Inflammatory macrophage (primary cell): ENCODE results near the gene KIFBP.
A peak's percentile ranks its signal among the peaks of the same experiment; 100 is the strongest.

Experiments
- DNase-seq, 2 donors: peaks; one replicate each; pipeline ENCODE4 v3.0.0-alpha.2; 2020 to 2022

Gene KIFBP

DNA sequence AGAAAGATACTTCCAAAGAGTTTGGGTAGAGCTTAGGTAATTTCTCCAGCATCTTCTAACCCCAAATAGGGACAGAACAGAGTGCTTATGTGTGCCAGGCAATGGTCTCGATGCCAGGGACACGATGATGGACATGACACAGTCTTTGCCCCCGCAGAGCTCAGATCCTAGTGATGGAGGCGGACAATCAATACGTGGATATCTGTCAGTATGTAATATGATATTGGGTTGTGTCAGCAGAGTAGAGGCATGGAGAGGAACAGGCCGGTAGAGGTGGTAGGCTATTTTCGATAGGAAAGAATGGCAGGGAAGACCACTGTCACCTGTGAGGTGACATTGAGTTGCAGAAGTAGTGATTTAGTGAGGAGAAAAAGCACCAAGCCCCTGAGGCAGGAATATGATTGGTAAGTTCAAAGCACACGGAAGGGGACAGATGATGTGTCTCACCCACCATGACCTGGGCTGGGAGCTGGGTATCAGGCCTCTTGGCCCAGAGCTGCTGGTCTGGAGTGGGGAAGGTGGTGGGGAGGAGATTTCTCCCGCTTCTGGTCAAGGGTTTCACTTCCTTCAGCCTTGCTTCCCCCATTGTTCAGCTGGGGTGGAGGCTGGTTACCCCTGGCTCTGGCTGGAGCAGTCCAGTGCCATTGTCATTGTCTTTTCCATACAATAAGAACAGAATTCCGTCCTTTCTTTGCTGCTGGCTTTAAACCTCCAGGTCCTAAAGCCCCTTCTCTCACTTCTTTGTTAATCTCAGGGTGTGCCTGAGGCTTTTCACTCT is 63.3 kb downstream of the KIFBP start:
- DNase-seq = peak; percentile 59 to 68

DNA sequence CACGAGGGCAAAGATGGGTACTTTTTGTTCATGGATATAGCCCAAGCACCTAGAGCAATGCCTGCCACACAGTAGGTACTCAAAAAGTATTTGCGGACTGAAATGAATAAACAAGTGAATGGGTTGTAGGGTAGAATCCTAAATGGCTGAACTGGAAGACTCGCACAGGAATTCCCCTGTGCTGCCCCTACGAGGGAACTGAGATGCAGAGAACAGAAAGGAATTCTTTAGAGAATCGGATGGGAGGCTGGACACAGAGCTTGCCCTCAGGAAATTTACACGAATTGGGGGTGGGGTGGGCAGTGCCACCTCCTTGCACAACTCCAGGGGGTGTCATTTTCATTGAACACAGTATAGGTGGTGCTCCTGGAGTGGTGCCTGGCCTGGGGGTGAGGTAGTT is 64.1 kb downstream of the KIFBP start:
- no peak for DNase-seq

DNA sequence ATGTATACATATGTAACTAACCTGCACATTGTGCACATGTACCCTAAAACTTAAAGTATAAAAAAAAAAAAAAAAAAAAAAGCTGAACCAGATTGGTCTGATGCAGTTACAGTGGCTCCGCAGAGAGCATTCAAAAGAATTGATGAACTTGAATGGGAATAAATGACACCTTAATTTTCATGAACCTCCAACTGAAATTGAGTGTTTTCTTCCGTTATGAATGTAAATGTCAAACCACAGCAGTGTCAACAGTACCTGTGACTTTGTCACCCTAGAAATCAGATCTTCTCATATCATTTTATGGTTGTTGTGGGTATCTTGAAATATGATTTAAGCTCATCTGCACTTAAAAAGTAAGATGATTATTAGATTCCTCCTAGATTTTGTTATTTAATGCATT is 66.6 kb downstream of the KIFBP start:
- no peak for DNase-seq

DNA sequence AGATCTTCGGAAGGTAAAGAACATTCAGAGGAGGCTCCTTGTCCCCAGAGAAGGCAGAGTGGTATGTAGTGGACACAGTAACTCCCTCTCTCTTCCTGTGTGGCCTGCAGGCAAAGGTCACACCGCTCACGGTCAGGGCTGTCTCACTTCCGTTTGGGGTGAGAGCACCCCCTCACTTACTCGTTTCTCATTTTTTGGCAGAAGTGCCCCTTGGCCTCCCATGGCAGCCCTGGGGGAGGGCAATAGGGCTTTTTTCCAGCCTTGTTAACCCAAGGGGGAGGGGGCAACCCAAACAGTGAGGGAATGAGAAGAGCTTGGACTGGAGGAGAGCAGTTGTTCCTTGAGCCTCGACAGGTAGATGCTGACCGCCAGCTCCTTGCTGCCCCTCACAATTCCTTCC is 67.5 kb downstream of the KIFBP start:
- peak; percentile 84 to 89 for DNase-seq

DNA sequence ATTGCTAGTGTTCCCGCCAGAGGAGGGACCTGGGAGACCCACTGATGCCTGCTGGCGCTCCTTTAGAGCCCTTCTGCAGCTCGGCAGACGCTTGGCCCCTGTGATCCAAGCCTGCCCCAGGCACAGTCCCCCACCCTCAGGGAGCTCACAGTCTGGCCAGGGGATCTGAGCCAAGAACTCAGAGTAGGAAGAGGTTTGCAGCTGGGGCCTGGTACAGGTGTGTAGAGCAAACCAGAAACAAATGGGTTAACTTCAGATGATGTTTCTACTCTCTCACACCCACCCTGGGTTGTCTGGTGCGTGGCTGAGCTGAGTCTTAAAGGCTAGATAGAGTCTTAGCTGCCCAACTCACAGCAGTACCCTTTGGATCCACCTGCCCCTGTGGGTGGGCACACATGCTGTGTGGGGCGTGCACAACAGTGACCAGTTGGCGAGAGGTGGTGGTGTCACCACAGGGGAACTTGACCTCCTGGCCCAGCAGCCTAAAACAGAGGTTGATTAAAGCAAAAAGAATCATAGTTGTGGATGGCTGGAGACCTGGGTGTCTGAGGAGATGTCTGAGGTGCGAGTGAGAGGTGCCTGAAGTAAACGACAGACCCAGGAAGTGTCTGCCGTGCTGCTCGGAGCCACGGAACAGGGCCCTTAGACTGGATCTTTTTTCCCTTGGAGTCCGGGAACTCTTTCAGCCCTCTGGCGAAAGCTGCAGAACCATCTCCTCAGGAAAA is 68.1 kb downstream of the KIFBP start:
- peak; percentile 42 to 63 for DNase-seq

DNA sequence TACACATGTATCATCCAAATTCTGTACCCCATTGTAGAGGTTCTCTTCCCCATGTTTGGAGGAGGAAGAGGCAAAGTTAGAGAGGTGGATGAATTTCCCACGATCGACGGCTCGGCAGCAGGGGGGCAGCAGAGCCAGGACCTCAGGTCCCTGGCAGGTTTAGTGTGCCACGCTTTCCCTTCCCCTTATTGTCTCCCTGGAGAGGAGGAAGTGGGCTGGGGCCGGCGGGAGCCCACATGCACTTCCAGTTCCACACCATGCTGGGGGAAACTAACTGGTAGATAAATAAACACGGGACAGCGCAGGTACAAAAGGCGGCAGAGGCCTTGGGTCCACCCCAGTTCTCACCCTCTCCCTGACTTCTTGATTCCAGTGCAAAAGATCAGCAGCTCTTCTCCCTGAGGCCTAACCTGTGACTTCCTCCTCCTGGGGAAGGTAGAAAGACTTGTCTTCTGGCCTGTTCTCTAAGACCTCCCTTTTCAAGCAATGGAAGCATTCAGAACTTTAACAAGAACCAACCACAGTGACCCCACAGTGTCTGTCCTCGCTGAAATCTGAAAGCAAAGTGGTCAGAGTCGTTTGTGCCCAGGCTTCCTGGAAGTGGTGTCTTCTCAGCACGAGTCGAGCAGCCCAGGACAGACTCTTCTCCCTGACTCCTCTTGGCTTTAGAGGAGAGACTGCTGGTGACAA is 68.8 kb downstream of the KIFBP start:
- peak; percentile 60 to 70 for DNase-seq

DNA sequence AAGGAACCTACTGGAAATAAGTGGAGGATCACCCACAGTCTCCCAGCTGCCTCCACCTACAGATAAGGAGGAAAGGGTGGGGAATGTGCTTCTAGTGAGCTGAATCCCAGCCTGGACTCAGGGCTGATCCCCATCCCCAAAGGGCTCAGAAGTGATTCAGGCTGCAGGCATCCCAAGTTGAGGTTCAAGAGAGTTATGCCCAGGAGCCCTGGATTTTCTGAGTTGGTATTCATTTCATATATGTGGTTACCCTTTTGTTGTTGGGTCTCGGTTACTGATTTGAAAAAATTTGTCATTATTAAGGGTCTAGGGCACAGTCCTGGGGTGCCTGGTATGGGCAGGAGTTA is 69.3 kb downstream of the KIFBP start:
- no peak for DNase-seq

DNA sequence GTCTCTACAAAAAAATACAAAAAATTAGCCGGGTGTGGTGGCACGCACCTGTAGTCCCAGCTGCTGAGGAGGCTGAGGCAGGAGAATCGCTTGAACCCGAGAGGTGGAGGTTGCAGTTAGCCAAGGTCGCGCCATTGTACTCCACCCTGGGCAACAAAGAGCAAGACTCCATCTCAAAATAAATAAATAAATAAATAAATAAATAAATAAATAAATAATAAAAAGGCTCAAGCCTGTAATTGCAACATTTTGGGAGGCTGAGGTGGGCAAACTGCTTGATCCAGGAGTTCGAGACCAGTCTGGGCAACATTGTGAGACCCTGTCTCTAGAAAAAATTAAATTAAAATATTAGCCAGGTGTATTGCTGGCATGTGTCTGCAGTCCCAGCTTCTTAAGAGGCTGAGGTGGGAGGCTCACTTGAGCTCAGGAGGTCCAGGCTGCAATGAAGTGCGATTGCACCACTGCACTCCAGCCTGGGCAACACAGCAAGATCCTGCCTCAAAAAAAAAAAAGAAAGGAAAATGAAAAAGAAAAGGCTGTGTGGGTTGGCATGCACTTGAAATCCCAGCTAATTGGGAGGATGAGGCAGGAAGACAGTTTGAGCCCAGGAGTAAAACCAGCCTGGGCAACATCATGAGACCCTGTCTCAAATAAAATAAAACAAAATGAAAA is 71.7 kb downstream of the KIFBP start:
- DNase-seq = no peak

DNA sequence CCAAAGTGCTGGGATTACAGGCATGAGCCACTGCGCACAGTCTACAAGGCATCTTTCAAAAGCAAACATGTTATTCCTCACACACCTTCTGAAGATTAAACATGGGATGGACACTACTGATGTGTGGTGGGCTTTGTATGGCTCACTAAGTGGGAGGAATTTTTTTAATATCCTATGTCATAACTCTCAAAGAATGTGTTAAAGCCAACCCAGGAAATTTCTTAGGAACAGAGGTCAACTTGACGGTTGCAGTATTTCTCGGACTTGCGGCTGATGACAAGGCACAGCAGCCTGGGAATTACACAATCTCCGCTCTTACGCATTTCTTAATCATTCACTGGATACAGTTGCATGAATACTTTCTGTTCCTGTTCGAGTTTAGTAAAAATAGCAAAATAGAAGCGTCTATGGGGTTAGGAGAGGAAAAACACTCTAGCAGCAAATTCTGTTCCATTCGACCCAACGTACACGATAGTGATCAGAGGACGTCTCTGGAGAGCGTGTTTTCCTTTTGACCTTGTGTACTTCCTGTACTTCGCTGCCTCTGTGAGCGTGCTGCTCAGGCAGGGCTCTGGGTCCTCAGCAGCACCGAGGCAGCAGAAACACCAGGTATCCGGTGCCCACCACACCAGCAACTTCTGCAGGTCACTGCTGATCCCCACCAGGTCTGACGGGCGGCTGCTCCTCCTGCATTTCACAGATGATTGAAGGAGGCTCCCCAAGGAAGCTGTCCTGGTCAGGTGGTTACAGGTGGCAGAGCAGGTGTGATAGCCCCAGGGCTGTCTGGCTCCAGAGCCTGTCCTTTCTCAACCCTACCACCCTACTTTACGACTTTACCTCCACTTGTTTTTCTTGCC is 72.9 kb downstream of the KIFBP start:
- DNase-seq = peak; percentile 98 to 99

DNA sequence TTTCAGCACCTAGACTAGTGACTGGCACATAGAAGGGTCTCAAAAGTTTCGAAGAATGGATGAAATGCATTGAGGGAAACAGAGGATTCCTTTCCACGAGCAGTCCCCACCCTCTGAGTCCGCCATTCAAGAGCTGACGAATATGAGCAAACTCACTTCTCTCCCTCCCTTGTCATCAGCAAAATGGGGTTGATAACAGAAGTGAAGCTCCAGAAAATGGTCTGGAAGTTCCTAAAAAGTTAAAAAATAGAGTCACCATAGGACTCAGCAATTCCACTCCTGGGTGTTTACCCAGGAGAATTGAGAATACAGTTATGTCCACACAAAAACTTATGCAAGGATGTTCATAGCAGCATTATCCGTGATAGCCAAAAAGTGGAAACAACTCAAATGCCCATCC is 74.3 kb downstream of the KIFBP start:
- DNase-seq = no peak

DNA sequence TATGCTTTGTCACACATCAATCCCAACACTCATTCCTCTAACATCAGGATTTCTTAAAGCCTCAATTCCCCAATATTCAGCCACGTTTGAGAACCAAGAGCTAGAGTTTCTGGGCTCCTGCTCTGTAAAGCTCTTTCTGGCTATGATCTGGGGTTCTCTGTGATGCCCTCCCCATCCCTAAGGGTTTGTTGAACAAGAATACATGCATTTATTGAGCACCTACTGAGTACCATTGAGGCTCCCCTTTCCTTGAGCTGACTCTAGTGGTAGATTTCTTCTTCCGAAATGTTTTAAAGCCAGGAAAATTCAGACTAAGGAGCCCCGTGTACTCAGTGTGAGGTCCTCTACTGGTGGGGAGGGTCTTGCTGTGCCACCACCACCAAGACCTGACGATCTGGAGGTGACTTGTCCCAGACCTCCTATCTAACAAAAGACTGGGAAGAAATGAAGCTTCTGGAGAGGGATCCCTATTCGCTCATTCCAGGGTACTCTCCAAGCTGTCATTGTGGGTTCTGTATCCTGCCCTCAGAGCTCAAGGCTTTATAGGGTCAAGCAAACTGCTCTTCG is 76.2 kb downstream of the KIFBP start:
- DNase-seq = no peak

DNA sequence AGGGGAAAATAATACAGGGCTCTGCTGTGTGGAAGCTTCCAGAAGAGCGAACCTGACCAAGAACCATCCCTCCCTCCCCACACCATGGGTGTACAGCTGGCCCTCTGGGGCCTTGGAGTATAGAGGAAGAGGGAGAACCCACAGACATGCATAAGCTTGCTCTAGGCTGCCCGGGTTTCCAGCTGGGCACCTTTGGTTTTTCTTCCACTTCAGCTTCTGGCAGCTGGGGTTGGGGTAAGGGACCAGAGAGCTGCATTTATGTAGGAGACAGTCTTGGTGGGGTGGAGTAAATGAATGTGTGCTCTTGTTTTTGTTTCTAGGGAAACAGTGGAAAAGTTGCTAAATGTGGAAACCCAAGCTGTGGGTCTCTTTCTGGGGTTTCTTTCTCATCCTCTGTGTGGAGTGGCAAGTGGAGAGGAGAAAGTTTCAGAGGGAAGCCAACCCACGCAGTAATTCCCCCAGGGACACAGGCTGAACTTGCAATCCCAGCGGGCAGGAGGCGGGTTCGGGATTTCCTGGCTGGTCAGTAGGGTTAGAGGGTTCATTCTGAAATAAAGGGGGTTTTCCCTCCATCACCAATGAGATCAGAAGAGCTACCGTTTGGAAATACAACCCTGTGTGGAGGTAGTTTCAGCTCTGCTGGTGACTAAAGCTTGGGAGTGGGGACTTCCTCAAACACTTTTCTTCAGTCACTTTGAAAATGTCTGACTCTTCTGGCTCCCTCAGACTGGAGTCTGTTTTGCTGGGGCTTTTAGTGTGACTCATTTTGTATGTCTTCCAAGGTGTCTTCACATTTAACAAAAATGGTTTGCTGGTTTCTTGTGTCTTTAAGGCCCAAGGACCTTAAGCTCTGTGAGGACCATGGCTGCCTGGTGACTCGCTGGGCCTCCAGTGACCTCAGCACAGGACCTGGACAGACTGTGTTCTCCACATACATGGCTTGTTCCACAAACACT is 77.1 kb downstream of the KIFBP start:
- peak; percentile 89 to 91 for DNase-seq
